T follicular helper cell (primary cell): ENCODE data around the gene GFPT1.

Source experiments
- DNase-seq: peaks from one replicate; pipeline ENCODE4 v3.0.0-alpha.2; 2020; ENCODE audit warnings: low read depth

The GFPT1 gene

DNA sequence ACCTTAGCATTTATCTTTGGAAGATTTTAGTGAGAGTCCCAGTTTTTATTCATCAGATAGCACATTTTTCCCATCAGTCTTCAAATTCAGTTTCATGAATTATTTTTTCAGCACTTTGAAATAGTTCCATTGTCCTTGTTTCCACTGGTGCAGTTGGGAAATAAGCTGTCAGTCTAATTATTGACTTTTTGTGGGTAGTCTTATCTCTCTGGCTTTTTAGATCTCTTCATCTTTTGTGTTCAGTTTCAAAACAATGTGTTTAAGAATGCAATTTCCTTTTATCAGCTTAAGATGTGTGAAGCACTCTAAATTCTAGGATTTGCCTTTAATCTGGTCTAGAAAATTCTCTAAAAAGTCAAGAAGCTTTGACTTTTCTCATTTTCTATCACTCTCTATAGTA, 70.5 kb downstream of the GFPT1 start:
- DNase-seq, result no peak

DNA sequence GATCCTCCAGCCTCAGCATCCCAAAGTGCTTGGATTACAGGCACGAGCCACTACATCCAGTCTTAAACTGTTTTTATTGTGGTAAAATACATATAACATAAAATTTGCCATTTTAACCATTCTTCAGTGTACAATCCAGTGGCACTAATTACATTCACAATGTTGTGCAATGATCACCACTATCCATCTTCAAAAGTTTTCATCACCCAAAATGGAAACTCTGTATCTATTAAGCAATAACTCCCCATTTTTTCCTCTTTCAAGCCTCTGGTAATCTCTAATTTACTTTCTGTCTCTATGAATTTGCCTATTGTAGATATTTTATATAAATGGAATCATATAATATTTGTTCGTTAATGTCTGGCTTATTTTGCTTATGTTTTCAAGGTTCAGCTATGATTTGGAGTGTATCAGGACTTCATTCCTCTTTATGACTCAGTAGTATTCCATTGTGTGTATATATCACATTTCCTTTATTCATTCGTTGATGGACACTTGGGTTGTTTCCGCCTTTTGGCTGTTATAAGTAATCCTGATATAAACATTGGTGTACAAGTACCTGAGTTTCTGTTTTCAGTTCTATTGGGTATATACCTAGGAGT, 71.8 kb downstream of the GFPT1 start:
- no peak for DNase-seq

DNA sequence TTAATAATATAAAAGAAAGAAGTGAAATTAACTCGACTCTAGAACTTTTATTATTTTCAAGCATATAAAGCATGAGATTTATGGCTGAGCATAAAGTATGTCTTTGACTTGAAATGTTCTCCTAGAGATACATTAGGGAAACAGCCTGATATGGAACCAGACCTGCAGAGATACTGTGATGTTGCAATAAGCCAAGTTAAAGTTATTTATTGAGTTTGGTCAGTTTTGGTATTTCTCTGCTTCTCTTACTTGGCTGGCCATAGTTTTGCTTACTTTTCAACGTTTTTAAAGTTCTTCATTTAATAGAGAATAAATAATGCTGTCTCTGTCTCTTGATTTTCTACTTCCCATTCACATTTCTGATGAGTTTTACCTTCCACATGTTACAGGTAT, 76.0 kb downstream of the GFPT1 start:
- no peak for DNase-seq

DNA sequence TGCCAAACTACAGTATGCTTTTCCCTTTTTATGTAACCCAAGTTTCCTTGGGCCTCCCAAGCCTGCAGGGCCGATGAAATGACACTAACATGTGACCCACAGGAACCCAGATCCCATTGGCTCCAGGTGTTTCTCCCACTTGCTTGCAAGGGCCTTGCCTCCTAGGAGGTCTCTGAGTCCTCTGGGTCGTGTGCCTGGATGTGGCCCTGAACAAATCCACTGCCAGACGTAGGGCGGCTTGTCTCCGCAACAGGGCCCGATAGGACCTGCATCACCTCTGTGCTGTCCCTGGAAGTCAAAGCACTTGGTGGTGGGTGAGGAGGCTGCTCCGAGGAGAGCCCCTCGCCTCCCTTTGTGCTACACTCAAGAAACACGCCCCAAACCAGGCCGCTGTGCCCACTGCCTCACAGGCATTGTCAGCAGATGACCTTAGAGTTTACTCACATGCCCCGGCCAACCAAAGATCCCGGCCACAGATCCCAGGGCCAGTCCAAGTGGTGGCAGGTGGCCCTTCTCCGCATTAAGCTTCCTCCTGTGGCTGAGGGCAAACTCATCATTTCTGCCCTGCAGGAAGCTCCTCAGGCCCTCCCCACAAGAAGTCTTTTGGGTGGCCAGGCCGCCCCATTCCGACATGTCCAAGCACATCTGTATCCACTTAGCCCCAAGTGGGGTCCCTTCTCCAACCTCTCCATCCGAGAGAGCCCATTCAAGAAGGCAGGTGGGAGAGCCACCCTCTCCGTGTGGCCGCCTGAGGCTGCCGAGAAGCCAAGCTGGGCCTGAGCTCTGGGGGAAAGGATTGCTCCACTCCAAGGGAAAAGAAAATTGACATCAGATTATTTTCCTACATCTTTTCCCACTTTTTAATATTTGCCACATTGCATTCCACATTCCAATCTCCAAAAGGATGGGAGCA, 76.7 kb downstream of the GFPT1 start:
- DNase-seq, result no peak

DNA sequence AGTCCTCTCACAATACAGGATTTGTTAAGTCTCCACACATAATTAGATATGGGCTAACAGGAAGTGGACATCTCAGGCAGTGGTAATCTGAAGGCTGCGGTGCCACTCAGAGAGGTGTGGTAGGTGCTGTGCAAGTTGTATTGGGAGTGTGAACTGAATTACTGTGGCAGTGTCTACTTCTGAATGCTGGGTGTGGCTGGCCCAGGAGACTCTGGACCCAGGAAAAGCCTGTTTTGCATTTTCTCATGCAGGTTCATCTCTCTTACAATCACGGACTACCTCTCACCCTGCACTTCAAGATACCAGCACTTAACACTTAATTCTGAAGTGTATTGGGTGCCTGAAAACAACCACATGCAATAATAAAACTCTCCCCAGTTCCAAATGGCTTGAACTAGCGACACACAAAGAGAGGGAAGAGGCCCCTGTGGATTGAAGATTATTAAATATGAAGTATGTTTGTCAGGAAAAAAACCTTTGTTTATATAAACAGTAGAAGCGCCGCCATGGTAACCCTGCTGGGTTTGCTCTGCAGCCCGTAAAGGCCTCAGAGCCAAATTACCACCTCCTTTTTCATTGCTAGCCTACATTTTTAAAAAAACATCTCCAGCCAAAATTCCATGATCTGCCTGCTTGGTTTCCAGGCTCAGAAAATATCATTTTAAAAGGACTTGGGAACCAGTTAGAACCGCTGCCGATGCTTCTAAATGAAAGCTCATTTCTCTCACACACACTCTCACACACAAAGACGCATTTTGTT, 77.5 kb downstream of the GFPT1 start:
- DNase-seq, result no peak

DNA sequence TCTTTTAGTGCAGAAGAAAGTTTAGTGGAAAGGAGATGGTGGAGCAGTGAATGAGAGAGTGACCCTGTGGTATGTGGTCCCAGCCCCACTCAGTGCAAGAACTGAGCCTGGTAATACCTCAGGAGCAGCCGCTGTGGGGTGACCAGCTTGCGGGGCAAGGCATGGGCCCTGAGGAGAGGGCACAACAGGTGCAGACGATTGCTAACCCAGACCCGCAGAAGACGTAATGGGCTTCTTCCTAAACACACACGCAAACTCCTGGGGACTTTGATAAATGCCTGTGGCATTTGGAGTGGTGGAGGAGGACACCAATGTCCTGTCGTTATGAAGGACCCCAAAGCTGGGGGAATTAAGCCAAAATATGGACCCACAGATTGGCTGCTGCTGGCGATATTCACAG, 78.7 kb downstream of the GFPT1 start:
- no peak for DNase-seq

DNA sequence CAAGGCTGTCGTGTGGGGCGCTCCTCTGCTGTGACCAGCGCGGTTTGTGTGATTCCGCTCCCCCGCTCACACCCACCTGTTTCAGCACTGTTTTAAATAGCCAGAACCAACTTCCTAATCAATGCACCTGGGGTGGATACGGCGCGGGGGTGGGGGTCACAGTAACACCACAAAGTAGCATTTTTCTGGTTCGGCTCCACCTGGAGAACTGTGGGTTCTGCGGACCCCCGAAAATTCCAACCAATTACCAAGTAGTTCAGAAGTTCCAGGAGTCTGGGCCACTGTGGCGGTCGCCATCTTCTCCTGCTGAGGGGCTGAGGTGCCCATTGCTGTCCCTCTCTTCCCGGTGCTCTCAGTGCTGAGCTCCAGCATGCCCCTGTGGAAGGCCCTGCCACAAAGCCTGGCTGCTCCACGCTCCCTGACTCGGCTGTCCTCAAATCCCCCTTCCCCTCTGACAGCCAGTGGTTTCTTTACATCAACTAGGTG, 79.4 kb downstream of the GFPT1 start:
- DNase-seq, result no peak

DNA sequence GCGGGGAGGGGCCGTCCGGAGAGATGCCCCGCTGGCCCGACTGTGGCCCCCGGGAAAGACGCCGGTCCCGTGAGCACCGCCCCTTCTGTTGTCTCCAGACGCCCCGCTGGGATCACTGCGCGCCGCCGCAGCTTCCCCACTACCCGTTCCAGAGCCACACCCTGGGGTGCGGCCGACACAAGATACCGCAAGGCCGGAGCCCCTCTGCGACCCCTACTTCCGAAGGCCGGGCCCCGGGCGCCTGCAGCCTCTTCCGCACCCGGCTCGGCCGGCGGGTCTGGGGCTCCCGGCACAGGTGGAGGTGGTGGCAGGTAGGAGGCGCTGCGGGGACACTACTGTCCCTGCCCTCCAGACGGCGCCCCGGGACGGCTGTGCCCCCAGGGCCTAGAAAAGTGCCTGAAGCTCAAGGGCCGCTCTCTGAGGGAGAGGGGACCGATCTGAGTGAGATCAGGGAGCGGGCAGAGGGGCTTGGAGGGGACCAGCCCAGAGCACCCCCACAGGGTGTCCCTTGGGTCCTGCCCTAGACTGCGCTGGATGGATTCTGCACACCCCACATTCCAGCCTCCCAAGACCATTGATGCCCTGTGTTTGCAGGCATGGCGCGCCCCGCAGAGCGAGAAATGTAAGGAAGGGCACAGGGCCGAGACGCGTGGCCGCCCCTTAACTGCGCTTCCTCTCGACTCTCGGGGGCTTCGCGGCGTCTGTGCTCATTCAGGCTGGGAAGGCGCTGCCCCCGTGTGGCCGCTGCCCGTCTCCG, 80.0 kb downstream of the GFPT1 start:
- DNase-seq, result peak; percentile 37

DNA sequence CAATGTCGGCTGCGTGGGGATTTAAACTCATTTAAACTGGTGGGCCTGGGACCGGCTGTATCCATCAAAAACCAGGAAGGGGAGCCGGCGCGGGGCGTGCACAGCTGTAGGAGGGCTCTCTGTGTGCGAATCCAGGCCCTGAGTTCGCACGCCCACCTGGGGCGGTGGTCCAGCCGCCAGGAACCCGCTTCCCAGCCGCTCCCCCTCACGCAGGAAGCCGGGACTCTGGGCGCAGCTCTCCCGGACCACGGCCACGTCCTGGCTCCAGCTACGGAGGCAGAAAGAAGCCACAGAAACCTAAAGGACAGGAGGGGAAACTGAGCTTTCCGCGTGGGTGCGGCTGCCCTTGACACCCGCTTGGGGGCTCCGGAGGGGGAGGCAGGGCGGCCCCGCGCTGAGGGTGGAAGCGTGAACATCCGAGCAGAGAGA, 80.6 kb downstream of the GFPT1 start:
- no peak for DNase-seq

DNA sequence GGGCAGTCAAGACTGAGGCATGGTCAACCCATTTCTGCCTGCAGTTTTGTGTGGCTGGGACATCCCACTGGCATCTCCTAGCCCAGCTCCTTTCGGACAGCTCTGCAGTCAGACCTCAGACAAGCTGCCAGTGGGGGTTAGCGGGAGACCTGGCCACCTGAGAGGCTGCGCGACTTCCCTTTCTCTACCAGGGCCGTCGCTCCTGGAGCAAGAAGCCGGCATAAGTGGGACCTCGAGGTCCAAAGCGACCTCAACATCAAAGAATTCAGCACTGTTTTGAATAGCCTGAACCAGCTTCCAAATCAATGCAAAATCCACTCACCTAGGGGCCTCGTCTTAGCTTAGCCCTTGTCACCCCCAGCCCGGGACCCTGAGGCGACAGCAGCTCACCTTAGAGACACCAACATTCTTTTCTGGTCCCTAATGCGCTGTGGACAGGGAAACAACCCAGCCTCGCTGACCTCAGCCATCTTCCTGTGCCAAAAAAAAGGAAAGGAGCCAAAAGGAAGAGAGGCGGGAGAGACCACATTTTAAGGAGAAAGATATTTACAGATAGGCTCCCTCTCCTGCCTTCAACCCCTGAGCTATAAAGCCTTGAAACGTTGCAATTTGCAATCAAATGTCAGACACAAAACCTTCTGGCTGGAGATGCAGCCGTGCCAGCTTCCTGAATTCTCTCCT, 81.2 kb downstream of the GFPT1 start:
- DNase-seq, result no peak

DNA sequence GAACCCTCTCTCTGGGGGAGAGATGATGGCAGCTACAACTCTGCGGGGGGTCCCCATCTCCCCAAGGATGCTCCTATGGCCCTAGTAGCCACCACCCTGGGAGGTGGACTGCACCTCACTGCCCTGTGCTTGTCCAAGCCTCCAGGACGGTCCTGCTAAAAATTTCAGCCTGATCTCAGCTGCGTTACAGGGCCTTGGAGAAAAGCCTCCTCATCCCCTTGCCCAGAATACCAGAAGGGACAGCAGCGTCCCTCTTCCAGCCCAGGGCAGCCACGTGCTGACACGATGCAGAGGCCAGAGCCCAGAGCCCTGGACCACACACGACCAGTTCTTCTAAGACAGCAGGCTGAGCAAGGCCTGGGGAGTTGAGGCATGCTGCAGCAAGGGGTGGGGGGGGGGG, 81.9 kb downstream of the GFPT1 start:
- DNase-seq, result no peak

DNA sequence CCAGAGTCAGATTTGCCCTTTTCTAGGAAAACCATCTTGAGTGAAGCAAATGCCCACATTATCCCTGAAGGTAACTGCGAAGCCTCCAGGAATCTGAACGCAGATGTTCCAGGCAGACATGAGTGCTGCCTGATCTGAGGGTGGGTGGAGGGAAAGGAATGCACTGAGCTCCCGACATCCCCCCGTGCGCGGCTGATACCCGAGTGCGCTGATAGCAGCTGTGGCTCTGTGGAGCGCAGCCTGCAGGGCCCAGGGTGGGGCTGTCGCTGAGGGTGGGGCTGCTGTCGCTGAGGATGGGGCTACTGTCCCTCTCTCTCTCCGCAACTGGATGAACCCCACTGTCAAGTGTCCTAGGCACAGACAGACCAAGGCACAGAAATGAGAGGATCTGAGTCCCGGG, 82.4 kb downstream of the GFPT1 start:
- DNase-seq, result no peak

DNA sequence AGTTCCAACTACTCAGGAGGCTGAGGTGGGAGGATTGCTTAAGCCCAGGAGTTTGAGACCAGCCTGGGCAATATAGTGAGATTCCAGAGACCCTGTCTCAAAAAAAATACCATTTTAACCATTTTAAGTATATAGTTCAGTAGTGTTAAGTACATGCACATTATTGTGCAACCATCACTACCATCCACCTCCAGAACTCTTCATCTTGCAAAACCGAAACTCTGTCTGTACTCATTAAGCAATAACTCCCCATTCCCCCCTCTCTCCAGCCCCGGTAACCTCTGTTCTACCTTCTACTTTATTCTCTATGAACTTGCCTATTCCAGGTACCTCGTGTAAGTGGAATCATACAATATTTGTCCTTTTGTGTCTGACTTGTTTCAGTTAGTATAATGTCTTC, 86.4 kb downstream of the GFPT1 start:
- DNase-seq, result no peak

DNA sequence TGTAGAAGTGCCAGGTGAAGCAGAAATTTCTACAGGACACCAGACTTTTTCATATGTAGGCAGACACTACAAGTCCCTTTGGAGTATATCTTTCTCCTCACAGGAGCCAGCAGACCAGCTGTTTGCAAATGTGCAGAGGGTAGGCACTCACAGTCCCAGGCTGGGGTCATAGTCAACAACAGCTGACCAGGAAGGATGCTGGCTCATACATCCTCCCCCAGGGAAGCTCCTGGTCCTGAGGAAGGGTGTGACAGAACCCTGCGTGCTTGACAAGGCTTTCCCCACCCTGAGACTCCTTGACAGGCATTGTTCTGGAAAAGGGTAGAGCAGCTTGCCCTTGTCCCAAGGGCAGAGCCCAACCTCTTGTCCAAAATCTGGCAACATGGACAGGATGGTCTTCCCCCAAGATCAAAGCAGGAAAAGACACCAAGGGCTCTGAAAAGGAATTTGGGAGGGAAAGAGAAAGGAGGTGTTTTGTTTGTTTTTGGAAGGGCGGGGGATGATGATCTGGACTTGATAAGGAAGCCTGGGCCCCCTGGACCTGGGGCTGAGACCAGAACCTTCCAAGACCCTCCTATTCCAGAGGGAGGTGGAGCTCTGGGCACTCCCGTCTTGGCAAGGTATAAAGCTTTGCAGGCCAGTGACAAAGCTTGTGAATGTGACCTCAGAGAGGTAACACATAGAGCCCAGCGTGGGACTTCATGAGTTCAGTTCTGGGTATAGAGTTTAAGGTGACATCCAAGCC, 87.1 kb downstream of the GFPT1 start:
- DNase-seq, result no peak

DNA sequence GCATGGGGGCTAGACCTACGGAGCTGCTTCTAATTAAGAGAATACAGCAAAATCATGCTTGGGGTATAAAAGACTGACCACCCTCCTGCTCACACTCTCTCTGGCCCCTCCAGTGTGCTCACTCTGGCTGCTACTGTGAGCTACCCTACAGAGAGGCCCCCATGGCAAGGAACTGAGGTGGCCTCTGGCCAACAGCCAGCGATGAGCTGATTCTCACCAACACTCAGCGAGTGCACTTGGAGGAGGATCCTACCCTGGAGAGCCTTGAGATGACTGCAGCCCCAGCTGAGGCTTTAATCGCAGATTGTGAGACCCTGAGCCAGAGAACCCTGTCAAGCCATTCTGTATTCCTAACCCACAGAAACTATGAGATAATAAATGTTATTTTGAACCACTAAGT, 88.2 kb downstream of the GFPT1 start:
- DNase-seq, result no peak

DNA sequence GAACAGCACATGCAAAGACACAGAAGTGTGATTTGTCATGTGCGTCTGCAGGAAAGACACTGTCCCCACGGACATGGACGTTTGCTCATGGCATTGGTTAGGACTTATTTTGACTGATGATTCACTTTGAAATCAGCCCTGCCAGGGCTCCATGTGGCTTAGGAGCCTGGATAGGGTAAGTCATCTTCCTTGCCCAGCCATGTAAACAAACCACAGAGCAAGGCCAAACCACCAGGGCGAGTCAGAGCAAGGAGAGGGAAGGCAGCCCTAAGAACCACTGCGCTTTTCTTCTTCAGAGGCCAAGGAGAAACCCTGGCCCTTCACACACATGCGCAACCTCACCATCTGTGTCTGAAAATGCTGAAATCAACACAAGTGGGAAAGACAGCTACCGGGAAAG, 88.8 kb downstream of the GFPT1 start:
- DNase-seq, result no peak

DNA sequence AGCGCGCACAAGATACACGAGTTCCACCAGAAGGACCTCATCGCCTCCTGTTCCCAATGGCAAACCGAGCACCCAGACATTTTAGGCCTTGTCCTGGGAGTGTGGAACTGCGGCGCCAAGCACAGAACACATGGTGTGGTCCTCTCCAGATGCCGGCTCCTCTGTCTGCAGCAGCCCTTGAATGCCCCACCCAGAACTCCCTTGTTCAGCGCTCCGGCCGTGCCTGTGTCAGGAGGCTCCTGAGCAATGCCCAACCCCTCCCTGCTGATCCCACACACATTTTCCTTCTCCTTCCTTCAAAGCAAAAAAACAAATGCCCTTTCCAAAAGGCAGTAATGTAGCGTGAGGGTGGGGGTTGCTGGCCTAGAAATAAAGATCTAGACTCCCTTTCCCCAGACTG, 89.8 kb downstream of the GFPT1 start:
- no peak for DNase-seq

DNA sequence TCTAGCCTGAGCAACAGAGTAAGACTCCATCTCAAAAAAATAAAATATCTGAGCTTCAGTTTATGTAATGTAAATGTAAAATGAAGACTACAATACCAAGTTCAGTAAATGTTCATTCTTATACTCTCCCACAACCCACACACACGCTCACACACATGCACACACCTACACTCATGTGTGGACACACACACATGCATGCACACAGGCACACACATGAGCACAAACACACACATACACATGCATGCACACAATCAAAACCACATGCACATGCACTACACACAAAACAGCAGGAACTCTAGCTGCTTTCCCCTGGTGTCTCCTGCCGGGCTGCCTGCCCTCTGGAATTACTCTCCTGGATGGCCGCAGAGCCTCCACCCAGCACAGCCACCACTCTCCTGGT, 90.6 kb downstream of the GFPT1 start:
- DNase-seq, result no peak

DNA sequence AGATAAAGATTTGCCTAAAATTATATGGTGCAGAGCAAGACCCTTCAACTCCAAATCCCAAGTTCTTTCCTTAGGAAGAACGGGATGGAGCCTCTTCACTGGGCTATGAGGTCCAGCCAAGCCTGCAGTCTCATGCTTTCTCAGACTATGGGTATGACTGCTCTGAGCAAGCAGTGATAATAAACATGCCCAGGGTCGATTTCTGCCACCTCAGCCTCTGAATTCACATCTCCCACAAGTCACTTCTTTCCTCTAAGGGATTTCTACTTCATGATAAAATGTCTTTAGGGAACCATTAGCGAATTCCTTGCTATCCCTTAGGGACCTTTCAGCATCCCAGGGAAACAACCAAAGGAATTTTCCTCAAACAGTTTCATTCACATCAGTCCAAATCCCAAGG, 94.8 kb downstream of the GFPT1 start:
- DNase-seq, result no peak

DNA sequence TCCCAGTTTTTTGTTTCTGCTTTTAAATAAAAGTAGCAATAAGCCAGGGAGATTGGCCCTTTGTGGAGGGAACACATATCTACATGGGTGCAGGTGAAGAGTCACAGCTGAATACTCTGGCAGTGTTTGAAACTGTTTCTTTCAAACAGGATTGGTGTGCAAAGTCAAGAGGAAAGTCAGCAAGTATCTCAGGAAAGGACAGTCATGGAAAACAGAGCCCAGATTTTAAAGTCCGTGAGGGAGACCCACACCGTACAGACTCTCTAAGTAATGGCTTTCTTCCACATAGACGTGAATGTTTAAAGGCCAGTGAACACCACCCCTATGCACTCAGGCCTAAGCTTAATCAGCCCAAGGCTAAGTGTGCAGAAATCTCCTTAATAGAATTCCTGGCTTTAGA, 95.3 kb downstream of the GFPT1 start:
- no peak for DNase-seq
